Stimulated activated CD4-positive, alpha-beta T cell treated with anti-CD3 and anti-CD28 coated beads, Interleukin-1b, Interleukin-23, amount 100 ng/mL, for 48 hours (primary cell): Measurements from ENCODE around the gene SASH3.

ENCODE experiments used
- DNase-seq: peaks from one replicate; pipeline ENCODE4 v3.0.0-alpha.2; 2020

SASH3 gene

DNA sequence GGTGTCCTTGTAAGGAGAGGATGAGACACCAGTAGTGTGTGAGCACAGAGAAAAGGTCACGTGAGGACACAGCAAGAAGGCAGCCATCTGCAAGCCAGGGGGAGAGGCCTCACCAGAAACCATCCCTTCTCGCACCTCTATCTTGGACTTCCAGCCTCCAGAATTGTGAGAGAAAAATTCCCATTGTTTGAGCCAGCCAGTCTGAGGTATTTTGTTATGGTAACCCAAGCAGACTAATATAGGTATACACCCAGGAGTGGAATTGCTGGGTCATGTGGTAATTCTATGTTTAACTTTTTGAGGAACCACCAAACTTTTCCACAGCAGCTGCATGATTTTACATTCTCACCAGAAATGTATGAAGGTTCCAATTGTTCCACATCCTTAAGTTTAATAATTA lies 38.4 kb downstream of the SASH3 start:
- DNase-seq, result no peak

DNA sequence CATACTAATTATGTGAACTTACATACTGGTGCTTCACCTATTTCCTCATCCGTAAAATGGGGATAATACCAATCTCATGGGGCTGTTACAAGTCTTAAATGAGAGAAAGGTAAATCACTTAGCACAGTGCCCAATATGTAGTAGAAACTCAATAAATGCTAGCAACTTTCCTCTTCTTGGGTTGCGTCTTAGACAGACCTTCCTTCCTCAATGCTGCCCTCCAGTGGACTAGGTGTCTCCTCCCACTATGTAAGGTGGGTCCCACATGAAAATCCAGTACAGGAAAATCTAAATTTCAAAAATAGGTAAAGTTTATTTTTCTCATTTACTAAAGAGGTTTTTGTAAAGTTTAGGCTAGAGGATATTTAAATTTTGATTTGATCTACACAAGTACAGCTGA lies 43.4 kb downstream of the SASH3 start:
- peak; percentile 23 for DNase-seq

DNA sequence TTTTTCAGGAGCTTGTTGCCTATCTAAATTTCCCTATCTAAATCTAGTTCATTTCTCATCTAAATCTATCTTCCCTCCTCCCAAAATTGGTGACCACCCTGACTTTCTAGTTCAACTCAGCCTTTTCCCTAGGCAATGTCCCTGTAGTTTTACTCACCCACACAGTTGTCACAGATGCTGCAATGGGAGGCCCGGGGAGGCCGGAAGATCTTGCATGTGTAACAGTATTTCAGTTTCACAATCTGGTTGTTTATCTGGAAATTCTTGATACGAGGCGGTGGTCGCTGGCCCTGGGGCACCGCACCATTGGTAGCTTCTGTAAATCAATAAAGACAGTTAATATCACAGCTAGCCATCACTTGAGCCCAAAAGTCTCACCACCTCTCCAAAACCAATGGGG lies 43.8 kb downstream of the SASH3 start:
- DNase-seq, result peak; percentile 12

DNA sequence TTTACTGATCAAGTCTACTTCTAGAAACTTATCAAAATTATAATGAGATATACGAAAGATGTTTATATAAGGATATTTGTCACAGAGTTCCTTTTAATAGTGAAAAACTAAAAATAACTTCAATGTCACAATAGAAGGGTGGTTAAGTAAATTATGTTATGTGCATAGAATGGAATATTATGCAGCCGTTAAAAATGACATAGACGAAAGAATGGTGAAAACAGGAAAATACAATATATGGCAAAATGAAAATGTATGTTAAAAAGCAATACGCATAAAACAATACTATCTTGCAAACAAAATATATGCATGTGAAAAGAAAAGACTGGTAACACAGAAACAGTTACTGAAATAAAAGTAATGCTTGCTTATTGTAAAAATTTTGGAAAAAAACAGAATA lies 44.9 kb downstream of the SASH3 start:
- no peak for DNase-seq

DNA sequence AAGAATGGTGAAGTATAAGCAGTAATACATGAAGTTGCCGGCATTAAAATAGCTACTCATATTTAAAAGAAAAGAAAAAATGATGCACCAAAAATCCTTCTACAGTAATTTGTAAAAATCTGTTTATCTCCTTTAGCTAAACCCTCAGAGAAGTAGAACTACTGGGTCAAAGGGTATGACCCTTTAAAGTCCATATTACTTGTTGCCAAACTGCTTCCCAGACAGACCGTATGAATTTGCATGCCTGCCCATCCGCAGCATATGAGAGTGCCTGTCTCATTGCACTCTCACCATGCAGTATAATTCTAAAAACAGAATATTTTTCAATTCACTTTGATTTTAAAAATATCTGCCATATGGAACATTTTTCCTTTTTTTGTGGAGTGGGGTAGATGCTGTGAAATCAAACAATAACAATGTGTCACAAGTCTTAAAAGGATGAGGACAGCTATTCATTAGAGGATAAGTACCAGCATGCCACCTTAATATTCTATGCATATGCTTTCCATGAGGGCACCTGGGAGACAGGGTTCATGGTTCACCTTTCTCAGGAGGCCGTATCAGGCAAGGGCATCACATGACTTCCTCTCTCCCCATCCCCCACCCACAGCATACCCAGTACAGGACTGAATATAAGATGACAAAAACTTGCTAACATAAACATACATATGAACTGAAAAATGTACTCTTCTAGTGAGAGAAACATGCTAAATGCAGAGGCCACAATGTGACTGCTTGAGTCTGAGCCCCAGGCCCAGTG lies 46.2 kb downstream of the SASH3 start:
- no peak for DNase-seq

DNA sequence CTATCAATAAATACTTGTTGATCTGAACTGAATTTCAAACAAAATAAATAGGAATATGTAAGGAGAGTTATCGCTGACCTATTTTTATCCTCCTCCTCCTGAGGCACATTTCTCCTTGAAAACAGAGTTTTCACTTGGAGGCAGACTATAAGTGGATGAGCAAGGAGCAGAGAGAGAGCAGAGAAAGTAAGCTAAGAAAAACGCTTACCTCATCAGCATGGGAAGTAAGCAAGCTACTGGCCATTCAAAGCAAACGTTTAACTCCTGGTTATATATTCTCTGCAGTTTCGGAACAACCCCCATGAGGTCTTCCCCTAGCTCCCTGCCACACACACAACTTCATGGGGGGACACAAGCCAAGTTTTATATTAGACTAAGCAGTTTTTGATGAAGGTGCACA lies 50.7 kb downstream of the SASH3 start:
- DNase-seq, result no peak

DNA sequence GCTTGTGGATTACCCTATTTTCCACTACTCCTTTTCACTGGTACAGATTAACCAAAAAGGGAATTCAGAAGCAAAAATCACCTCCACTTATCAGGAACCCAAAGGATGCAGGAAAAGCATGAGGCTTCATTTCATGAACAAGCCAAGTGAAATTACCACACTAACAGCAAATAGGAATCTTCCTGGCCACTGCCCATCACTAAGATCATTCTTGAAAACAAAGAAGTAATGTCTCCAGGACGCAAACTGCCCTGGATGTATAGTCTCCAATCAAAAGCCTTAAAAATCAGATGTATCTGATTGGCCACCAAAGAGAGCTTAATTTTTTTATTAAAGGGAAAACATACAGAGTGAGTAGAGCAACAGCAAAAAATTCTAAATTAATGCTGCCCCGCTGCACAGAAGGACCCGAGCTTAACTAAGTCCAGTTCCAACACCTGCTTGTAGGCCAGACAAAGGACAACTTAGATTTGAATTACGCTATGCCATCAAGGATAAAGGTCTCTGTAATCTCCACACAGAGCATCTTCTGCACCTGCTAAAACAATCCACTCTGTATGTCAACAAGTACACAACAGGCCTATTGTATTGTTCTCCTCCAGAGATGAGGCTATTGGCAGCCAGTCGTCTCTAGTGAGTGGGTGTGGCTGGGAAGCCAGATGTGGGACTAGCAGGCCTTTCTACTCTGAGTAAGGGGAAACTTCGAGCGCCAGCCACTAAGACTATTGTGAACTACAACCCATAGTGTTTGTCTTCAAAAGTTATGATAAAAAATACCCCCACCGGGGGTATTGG lies 51.5 kb downstream of the SASH3 start:
- DNase-seq, result no peak

DNA sequence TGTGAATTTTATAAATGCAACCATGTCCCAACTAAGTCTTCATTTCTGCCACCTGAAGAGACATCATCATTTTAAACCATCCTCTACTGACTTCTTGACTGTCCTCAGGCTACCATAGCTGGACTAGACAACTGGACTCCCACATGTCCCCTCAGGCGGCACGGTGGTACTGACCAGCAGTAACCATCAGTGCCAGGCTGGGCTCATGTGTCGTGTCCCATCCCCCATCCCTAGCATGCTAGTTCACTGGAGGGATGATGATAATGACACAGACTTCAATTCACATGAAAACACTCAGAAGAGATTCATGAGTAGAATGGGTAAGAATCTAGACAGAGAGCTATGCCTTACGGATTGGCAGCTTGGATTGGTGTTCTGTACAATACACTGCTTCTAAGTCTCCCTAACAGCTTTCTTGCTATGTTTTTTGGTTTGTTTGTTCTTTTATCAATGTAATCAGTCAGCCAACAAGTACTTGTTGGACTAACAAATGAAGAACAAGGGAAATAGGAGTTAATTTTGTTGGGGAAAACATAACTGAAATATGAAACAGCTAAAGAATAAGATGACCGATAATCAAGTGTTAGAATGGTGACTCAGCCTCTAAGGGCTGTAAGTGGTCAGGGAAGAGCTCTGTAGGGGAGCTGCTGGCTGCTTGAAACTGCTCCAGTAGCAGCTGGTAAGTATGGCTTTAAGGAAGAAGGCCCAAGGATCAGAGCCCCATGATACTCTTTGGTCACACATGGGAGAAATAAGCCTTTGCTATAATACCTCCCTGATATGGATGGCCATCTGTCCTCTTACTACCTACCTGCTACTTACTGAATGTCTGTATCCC lies 53.6 kb downstream of the SASH3 start:
- no peak for DNase-seq

DNA sequence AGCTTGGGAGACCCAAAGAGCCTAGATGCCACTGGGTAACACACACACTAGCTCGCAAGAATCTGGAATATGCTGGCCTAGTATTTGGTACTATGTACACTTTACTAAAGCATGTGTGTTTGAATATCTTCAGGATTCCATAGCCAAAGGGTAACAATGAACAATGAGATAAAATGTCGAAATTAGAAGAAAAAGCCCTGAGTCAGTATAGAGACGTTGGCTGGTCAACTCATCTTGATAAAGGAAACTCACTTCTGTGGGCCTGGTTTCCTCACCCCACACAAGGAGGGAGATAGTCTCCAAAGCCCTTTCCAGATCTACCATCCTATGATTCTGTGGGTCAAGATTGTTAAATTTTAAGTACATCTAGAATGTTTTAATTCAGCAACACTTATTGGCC lies 57.1 kb downstream of the SASH3 start:
- DNase-seq, result no peak

DNA sequence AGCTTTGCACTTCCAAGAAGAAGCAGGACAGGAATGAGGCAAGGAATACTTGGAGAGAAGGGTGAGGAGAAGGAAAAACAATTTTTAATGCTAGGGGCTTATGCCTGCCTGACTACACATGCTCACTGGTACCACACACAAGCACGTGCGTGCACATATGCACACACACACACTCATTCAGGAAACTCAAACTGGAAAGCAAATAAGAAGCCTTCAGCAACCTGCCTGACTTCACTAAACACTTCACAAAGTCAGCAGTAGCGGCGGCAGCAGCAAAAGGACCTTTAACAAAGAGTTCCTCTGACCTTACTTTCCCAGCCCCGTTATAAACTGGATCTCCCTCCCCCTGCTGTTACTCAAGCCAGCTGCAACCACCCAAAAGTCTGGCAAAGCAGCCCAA lies 60.6 kb downstream of the SASH3 start:
- no peak for DNase-seq

DNA sequence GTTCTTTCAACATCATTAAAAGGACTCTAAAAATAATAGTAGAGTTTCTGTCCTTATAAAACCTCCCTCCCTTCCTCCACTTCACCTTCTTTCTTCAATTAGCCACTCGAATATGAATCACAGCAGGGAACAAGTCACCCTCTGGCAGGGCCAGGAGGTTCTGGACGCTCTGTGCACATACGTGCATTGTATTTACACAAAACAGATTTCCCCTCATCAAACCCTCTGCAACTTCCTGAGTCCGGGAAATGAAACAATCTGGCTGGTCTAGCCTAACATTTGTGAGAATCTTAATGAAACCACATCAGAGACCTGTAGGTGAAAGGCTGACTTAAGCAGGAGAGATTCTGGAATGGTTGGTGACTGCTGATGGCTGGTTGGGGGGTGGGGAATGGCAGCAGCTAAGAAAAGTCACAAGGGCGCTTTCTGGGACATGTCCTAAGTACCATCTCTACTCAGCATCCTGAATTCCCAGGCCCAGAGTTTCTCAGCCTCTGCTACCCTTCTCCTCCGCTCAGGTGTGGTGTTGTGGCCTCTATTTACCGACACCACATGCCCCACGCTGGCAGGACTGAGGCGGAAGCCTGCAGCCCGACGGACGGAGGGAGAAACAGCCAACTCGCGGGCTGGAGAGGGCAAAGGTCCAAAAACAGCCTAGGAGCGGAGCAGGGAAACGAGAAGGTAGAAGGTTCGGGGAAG lies 62.9 kb downstream of the SASH3 start:
- no peak for DNase-seq

DNA sequence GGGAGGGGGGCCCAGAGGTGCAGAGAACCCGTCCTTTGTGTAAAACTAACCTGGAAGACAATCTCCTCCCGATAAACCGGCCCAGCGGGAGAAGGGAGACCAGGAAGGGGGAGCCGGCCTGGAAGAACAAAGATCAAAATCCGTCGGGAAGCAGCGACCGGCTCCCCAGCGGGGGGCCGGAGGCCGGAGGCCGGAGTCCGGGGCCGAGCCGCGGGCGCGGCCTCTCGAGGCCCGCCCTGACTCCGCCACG lies 63.4 kb downstream of the SASH3 start:
- no peak for DNase-seq

DNA sequence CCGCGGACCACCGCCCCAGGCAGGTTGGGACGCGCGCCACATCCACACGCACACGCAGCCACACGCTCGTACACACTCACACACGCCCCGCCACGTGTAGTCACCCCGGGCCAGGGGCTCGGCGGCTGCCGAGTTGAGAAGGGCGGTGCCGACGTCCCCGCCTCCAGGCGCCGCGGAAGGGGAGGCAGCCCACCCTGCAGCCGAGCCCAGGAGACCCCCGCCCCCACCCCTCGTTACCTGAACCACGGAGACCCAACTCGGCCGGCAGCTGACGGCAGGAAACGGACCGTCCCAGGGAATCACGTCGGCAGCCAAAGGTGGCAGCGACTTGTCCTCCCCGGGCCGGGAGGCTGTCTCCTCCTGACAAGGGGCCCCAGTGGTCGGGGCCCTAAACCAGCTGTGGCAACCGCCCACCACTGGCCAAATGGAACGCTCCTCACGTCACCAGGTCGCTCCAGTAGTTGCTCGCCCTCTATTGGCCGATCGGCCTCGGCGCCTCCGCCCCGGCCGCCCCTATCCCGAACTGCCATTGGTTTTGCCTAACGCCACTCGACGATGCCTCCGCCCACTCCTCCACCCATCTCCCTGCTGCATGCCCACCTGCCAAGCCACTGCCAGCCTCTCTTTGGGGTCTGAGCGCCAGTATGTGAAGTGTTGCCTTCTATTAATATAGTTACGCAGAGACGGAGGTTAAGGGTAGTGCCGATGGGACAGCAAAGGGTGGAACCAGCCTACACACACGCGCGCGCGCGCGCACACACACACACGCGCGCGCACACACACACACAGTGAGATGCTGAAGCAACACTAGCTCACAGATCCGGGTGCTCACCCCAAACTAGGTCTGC lies 63.9 kb downstream of the SASH3 start, which contains the start of gene ZDHHC9:
Gene ZDHHC9 (minus strand): TSS at position 428 of the 848 bp plus-strand sequence. CDS start 1,941 bp downstream, outside the sequence.
- peak; percentile 86 for DNase-seq
